Measurements from ENCODE around the gene GPR39.

GPR39 gene

GRCh38 chr2:132588576-132588975 lies 172.0 kb downstream of the GPR39 start:
- Histone ChIP-seq H3K4me2 (ENCODE audit: low read depth, low read length) (no peak overlapping the region), H3K79me2 (ENCODE audit: low read length) (no peaks in the 10 kb centered on the region), H3K36me3 (replicated peaks; ENCODE audit: insufficient read depth, low read length) (no peaks in the 10 kb centered on the region), H4K20me1 (ENCODE audit: insufficient read depth, low read length) (no peaks in the 10 kb centered on the region), H3K9me3 (replicated peaks; ENCODE audit: insufficient read depth, low read length) (no peaks in the 10 kb centered on the region), H3K27ac (ENCODE audit: low read length) (no peak overlapping the region), H3K4me3 (ENCODE audit: low read length) (no peak overlapping the region), H3K27me3 (replicated peaks; ENCODE audit: insufficient read depth, low read length) (no peaks in the 10 kb centered on the region), H3K4me1 (ENCODE audit: low read length) (no peaks in the 10 kb centered on the region), H3F3A (ENCODE audit: insufficient read depth, low read length) (no peaks in the 10 kb centered on the region), H2AFZ (ENCODE audit: low read length) (no peak overlapping the region), H3K9ac (ENCODE audit: low read length) (no peak overlapping the region), H3K9me2 (replicated peaks; ENCODE audit: insufficient read depth, low read length) (no peaks in the 10 kb centered on the region)
- TF ChIP-seq EZH2phosphoT487 (IDR thresholded peaks at IDR 0.05; ENCODE audit: low read length) (no peak), CTCF (IDR thresholded peaks at IDR 0.05; ENCODE audit: low read length) (no peak), EZH2 (optimal IDR thresholded peaks at IDR 0.05; ENCODE audit: low read depth, low read length) (no peak)
- DNase-seq: no peak

- Histone ChIP-seq H3K9me3 (replicated peaks; ENCODE audit: insufficient read depth, low read length) (no peaks in the 10 kb centered on the region), H3K36me3 (replicated peaks; ENCODE audit: insufficient read depth, low read length) (no peaks in the 10 kb centered on the region), H4K20me1 (ENCODE audit: insufficient read depth, low read length) (no peaks in the 10 kb centered on the region), H3K4me2 (ENCODE audit: low read depth, low read length) (no peak overlapping the region), H2AFZ (ENCODE audit: low read length) (no peak overlapping the region), H3K27me3 (replicated peaks; ENCODE audit: insufficient read depth, low read length) (no peaks in the 10 kb centered on the region), H3F3A (ENCODE audit: insufficient read depth, low read length) (no peaks in the 10 kb centered on the region), H3K9ac (ENCODE audit: low read length) (no peak overlapping the region), H3K79me2 (ENCODE audit: low read length) (no peaks in the 10 kb centered on the region), H3K4me3 (ENCODE audit: low read length) (no peak overlapping the region), H3K27ac (ENCODE audit: low read length) (no peak overlapping the region), H3K4me1 (ENCODE audit: low read length) (no peaks in the 10 kb centered on the region), H3K9me2 (replicated peaks; ENCODE audit: insufficient read depth, low read length) (no peaks in the 10 kb centered on the region)
- TF ChIP-seq EZH2phosphoT487 (IDR thresholded peaks at IDR 0.05; ENCODE audit: low read length) (no peak), EZH2 (optimal IDR thresholded peaks at IDR 0.05; ENCODE audit: low read depth, low read length) (no peak), CTCF (IDR thresholded peaks at IDR 0.05; ENCODE audit: low read length) (no peak)
- no peak for DNase-seq
Measured at GRCh38 chr2:132589111-132589830, 172.7 kb downstream of the GPR39 start.

GRCh38 chr2:132589966-132590365 lies 173.4 kb downstream of the GPR39 start:
- TF ChIP-seq CTCF (IDR thresholded peaks at IDR 0.05; ENCODE audit: low read length) (no peak), EZH2phosphoT487 (IDR thresholded peaks at IDR 0.05; ENCODE audit: low read length) (no peak), EZH2 (optimal IDR thresholded peaks at IDR 0.05; ENCODE audit: low read depth, low read length) (no peak)
- no peaks in the 10 kb centered on the region for H3K36me3 ChIP-seq (replicated peaks; ENCODE audit: insufficient read depth, low read length)
- H3K4me1 ChIP-seq (ENCODE audit: low read length): no peaks in the 10 kb centered on the region
- H3K27me3 ChIP-seq (replicated peaks; ENCODE audit: insufficient read depth, low read length): no peaks in the 10 kb centered on the region
- no peak for DNase-seq
- no peaks in the 10 kb centered on the region for H3K9me3 ChIP-seq (replicated peaks; ENCODE audit: insufficient read depth, low read length)
- no peaks in the 10 kb centered on the region for H3F3A ChIP-seq (ENCODE audit: insufficient read depth, low read length)
- H2AFZ ChIP-seq (ENCODE audit: low read length): no peak overlapping the region
- H3K9ac ChIP-seq (ENCODE audit: low read length): no peak overlapping the region
- no peaks in the 10 kb centered on the region for H4K20me1 ChIP-seq (ENCODE audit: insufficient read depth, low read length)
- H3K4me3 ChIP-seq (ENCODE audit: low read length): no peak overlapping the region
- H3K27ac ChIP-seq (ENCODE audit: low read length): no peak overlapping the region
- H3K79me2 ChIP-seq (ENCODE audit: low read length): no peaks in the 10 kb centered on the region
- H3K4me2 ChIP-seq (ENCODE audit: low read depth, low read length): no peak overlapping the region
- no peaks in the 10 kb centered on the region for H3K9me2 ChIP-seq (replicated peaks; ENCODE audit: insufficient read depth, low read length)
